Measurements from ENCODE around the gene BCL11B.

The BCL11B gene

GRCh38 chr14:99177046-99177655 lies 94.8 kb downstream of the BCL11B start (continued):
- no peak for TF ChIP-seq POU6F1 (CRISPR knock-in tag; IDR thresholded peaks at IDR 0.05; ENCODE audit: borderline replicate concordance, low read depth)
- TF ChIP-seq ZNF565 (CRISPR knock-in tag; conservative IDR thresholded peaks at IDR 0.05; ENCODE audit: low read depth), result no peak
- no peak for TF ChIP-seq ZNF8 (CRISPR knock-in tag; IDR thresholded peaks at IDR 0.05)
- no peak for TF ChIP-seq BACH2 (CRISPR knock-in tag; IDR thresholded peaks at IDR 0.05; ENCODE audit: borderline replicate concordance)
- TF ChIP-seq CREB5 (CRISPR knock-in tag; IDR thresholded peaks at IDR 0.05; ENCODE audit: low read depth), result no peak
- TF ChIP-seq ARNTL (CRISPR knock-in tag; IDR thresholded peaks at IDR 0.05; ENCODE audit: borderline replicate concordance, low read depth), result no peak
- no peak for TF ChIP-seq ZFP3 (CRISPR knock-in tag; IDR thresholded peaks at IDR 0.05)

GRCh38 chr14:99176156-99176945 lies 95.6 kb downstream of the BCL11B start:
- ATAC-seq, result no peak

More at GRCh38 chr14:99176156-99176945, 95.6 kb downstream of the BCL11B start:
- TF ChIP-seq ZNF70 (CRISPR knock-in tag; IDR thresholded peaks at IDR 0.05), result no peak
- no peak for TF ChIP-seq ESRRG (CRISPR knock-in tag; IDR thresholded peaks at IDR 0.05)
- TF ChIP-seq ISL1 (CRISPR knock-in tag; IDR thresholded peaks at IDR 0.05), result no peak
- TF ChIP-seq ZNF565 (CRISPR knock-in tag; conservative IDR thresholded peaks at IDR 0.05; ENCODE audit: low read depth), result no peak
- TF ChIP-seq ZNF8 (CRISPR knock-in tag; IDR thresholded peaks at IDR 0.05), result no peak
- TF ChIP-seq PPARA (CRISPR knock-in tag; IDR thresholded peaks at IDR 0.05; ENCODE audit: borderline replicate concordance), result no peak
- TF ChIP-seq ZFP30 (CRISPR knock-in tag; IDR thresholded peaks at IDR 0.05), result no peak
- TF ChIP-seq TSHZ2 (CRISPR knock-in tag; IDR thresholded peaks at IDR 0.05), result no peak
- no peak for TF ChIP-seq CSRNP3 (CRISPR knock-in tag; IDR thresholded peaks at IDR 0.05)
- no peak for TF ChIP-seq POU6F1 (CRISPR knock-in tag; IDR thresholded peaks at IDR 0.05; ENCODE audit: borderline replicate concordance, low read depth)
- TF ChIP-seq GLIS3 (CRISPR knock-in tag; IDR thresholded peaks at IDR 0.05), result no peak
- TF ChIP-seq OSR1 (CRISPR knock-in tag; IDR thresholded peaks at IDR 0.05), result no peak
- no peak for TF ChIP-seq BACH2 (CRISPR knock-in tag; IDR thresholded peaks at IDR 0.05; ENCODE audit: borderline replicate concordance)
- TF ChIP-seq ARNTL (CRISPR knock-in tag; IDR thresholded peaks at IDR 0.05; ENCODE audit: borderline replicate concordance, low read depth), result no peak
